Stimulated activated CD8-positive, alpha-beta memory T cell treated with anti-CD3 and anti-CD28 coated beads, Interleukin-7, amount 100 ng/mL, for 4 hours (primary cell): ENCODE data around the gene YRDC.
A peak's percentile ranks its signal among the peaks of the same experiment; 100 is the strongest.
"Not testable (repeated sequence)": the region's sequence is repeated elsewhere in the genome, so short reads cannot be mapped to it uniquely, and the experiment has no call there.

Experiments used
- DNase-seq, 2 donors: peaks; one replicate each; pipeline ENCODE4 v3.0.0-alpha.2; 2020; ENCODE audit warnings: low read depth in 2 of 2

Gene YRDC

DNA sequence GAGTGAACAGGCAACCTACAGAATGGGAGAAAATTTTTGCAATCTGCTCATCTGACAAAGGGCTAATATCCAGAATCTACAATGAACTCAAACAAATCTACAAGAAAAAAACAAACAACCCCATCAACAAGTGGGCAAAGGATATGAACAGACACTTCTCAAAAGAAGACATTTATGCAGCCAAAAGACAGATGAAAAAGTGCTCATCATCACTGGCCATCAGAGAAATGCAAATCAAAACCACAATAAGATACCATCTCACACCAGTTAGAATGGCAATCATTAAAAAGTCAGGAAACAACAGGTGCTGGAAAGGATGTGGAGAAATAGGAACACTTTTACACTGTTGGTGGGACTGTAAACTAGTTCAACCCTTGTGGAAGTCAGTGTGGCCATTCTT, 36.6 kb downstream of the YRDC start:
- DNase-seq, result not testable (repeated sequence)

DNA sequence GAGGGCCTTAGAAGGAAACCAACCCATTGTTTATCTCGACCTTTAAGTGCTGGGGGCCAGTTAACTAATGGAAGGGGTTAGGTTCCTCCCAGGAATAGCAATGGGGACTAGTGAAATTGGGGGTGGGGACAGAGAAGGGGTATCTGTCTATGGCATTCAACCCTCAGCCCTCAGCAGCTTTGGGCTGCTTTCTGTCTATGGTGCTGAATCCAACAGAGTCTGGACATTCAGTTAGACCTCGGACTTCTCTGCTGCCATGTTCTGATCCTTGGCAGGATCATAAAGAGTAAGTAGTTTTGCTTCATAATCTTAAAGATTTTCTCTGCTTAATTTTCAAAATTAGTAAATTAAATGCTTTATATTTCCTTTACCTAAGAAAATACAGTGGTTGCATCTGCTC, 40.5 kb downstream of the YRDC start:
- no peak for DNase-seq

DNA sequence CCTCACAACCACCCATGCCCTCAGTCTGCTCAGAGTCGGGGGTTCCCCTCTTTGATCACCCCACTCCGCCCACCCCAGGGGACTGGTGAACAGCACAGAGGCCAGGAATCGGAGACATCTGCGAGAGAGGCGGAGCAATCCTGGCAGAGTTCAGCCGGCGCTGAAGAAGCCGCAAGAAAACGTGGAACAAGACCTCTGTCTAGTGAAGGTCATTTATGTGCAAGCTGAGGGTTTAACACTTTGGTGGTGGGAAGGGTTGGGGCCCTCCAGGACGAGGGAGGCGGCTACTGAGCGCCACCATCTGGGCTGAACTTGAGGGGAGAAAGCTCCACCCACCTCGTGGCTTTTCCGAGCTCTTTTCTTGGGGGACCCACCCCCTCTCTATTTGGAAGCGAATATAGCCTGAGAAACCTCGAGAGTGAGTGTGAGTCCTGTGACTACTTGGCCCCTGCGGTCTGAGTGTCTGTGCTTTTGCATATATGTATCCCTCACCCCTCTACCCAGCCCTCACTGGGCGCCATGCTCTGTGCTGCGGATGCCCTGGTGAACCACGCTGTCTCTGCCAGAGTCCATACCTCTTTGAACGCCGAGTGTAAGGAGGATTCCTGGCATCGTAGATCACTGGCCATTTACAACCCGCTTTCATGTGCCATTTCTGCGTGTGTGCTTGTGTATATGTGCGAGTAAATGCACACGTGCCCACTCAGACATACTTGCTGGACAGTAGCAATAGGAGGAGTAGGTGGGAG, 41.9 kb downstream of the YRDC start:
- peak in 1 of 2 donors; percentile 7 for DNase-seq

DNA sequence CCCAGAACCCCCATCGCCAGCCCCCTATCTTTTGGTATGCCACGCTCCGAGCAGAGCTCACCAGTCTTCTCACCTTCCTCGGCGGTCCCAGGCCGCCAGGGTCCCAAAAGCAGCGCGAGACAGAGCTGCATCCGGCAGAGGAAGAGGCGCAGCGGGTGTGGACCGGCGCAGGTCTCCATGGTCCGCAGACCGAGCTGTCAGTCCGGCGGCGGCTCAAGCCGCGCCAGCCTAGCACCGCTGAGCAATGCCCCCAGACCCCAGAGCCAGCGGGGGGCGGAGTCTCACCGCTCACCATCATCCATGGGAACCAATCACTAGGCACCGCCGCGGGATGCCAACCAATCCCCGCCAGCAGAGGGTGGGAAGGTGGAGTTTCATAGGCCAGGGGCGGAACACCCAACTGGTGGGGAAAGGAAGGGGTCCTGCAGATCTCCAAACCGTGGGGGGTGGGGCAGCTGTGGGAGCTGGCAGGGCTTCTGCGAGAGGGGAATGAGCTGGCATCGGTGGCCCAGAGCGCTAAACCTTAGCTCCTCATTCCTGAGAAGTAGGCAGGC, 43.0 kb downstream of the YRDC start, which contains the start of gene EPHA10:
TSS of gene EPHA10 (minus strand) at position 233 of the 554 bp plus-strand sequence. CDS start at position 179, 54 bp downstream.
- no peak for DNase-seq

DNA sequence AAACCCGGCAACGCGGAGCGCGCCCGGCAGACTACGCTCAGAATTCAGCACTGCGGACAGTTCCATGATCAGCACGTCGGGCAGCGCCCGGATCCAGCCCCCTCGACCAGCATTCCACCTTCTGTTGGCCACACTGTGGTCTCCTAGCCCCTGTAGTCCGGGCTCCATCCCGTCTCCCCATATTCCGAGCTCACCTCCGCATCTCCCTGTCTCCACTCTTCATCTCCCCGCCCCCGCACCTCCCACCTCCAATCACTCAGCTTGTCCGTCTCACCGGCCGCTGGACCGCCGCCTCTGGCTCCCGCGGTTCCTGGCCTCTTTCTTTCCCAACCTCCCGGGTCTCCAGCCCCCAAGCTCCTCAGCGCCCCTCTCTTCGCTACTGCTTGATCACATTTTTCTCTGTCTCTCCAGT, 43.6 kb downstream of the YRDC start:
- no peak for DNase-seq

DNA sequence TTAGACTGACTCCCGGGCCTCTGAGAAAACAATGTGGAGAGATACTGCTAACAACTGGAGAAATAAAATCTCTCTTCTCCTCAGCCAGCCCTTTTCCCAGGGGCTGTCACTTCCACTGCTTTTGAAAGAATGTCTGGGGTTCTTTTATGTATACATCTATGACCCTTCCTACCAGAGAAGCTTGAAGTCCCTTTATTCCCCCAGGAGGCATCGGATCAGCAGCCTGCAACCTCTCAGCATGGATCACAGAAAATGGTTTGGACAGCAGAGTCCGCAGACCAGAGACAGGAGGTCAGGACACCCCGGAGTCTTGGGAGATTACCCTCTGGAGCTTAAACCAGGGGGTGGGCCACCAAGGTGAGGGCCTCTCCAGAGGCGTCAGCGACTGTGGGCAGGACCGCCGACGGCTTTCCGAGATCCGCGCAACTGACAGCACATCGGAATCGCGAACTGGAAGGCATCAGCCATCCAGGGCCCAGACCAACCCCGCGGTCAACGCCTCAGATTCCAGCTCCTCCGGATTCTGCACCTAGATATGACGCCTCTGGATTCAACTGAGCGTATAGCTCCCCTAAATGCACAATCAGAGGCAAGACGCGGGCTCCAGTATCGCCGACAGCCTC, 44.1 kb downstream of the YRDC start:
- no peak for DNase-seq

DNA sequence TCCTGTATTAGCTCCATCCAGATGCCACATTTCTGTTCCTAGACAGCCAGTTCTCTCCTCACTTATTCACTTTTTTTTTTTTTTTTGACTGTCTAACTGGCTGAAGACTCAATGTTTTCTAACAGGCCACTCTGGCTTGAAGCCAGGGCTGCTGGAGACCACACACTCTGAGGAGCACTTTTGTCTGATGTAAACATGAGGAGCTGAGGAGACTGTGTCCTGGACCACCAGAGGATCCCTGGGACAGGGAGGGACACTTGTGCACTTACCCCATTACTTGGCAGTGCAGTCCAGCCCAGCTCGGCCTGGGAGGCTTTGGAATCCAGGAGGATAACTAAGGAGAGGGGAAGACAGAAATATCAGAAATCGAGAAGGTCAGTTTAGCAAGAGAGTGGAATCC, 45.5 kb downstream of the YRDC start:
- no peak for DNase-seq

DNA sequence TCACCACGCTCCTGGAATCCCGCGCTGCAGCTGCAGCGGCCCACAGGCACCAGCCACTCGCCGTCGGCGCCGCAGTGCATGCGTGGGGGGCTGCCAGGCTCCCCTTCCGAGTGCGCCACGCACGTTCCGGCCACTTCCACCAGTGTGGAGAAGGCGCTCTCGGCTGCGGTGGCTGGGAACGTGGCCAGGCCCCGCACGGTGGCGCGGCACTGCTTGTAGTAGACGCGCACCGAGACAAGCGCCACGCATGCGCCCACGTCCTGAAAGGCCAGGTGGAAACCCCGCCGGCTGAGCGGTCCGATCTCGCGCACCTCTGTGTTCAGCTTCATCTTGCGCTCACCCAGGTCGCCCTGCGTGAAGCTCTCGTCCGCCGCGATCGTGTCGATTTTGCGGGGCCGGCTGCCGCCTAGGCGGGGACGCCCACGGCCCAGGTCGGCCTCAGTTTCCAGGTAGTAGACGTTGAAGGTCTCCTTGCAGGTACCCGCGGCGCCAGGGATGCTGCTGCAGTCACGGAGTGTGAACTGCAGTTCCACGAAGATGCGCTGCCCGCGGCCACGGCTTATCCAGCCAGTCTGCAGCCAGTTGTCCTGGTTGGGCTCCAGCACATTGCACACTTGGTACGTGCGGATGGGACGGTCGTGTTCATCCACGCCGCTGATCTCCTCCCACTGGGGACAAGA, 46.5 kb downstream of the YRDC start:
- no peak for DNase-seq

DNA sequence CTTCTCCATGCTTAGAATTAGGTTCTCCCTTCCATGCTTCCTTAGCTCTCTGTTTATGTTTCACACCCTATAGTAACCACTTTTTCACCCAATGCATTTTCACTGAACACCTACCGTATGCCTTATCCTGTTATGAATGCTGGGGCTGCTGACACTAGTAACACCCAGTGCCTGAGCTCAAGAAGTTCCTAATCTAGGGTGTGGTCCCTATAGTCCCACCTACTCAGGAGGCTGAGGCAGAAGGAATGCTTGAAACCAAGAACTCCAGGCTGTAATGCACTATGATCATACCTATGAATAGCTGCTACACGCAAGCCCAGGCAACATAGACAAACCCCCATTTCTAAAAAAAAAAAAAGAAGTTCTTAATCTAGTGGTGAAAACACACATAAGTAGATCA, 48.6 kb downstream of the YRDC start:
- no peak for DNase-seq

DNA sequence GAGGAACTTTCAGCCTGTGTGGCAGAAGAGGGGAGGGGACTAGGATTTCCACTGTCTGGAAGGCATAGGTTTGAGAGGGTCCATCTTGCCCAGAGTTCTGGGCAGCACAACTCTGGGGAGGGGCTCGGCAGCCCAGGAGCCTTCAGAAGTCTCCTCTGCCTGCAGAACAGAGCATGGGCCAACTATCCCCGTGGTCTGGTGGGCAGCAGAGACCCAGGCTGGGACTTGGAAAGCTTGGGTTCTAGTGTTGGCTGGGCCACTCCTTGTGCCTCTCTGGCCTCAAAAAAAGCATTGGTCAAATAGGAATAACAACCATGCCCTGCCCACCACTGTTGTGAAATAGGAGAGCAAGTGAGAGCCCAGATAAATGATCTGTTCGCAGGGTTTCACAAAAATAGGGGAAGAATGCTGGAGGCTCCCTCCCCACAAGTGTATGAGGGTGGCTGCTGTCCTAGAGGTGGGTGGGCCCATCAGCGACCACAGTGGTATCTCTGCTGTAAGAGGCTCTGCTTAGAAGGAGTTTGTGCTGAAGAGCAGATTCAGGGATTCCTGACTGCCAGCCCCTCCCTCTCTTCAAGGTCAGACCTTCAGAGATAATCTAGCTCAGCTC, 52.0 kb downstream of the YRDC start:
- no peak for DNase-seq

DNA sequence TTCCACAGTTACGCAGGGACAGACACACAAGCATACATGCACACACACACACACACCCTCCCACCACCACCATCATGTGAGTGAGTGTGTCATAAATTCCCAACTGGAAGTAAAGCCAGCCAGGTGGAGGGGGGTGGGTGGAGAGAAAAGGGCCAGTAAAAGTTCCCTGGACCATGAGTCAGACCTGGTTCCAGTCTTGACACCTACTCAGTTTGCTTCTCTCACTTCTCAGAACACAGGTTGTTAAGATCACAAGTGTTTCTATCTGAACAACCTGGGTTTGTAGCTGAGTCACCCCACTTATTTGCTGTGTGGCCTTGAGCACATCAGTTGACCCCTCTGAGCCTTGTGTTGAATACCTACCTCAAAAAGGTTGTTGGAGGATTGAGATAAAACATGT, 52.7 kb downstream of the YRDC start:
- DNase-seq, result no peak

DNA sequence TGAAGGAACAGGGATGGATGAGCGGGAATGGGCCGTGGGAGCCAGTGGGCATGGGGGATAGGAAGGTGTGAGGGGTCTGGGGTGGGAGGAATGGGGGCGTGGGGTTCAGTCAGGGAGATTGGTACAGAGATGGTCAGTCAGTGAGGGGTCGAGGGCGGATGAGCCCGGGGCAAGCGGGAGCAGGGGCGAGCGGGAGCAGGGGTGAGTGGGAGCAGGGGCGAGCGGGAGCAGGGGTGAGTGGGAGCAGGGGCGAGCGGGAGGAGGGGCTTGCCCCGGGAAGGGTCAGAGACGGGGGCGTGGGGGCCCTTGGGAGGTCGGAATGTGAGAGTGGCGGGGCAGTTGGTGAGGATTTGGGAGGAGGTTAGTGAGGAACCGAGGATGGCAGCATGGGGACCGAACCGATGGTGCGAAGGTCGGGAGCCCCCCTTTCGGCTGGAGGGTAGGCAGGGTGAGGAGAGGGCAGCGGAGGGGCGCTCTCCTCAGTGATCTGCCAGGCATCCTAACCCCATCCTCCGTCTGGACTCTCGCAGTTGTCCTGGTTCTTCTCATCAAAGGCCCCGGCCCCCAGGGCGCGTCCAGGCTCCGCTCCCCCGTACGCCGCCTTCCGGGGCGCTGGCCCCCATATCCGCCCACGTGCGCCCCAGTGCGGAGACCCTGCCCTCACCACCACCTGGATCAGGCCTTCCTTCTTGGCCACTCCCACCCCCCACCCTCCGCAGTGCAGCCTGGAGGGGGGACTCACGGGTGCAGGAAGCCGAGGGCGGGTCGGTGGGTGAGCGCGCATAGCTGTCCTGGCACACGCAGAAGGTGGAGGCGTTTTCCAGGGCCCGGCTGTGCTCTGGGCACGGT, 54.3 kb downstream of the YRDC start:
- DNase-seq, result no peak
